Measurements from ENCODE around the gene ABCA2. TPM values are rescaled to one million over a fixed set of nuclear protein-coding genes. Genes with fewer than 3 reads are reported as not detected.

ABCA2 gene
- total RNA-seq, 1 experiment from 2014 or later: 27.0 TPM

DNA sequence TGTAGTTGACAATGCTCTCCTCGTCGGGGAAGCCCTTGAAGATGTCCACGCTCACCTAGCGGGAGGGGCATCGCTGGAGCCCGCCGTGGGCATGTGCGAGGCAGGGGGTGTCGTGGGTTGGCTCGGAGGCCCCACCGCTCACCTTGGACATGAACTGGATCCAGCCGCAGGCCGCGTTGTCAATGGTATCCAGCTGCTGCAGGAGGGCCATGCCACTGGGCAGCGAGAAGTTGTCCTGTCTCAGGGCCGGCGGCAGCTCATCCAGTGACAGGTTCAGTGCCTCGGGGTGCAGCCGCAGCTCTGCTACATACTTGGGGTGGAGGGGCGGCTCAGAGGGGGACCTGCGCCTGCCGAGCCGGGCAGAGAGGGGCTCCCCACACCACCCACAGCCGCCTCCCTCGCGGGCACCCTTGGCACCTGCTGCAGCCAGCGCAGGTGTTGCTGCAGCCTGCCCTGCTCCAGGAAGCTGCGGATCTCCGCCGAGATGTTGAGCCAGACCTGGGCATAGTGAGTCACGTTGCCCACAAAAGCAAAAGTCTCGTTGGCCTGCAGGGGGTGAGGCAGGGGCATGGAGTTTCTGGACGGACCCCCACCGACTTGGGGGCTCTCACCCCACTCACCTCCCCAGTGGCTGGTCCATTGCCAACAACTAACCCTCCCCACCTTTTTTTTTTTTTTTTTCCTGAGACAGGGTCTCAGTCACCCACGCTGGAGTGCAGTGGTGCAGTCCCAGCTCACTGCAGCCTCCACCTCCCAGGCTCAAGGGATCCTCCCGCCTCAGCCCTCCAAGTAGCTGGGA, 9.1 kb downstream of the ABCA2 start:
- CTCF ChIA-PET: no interaction called here
- BruUV-seq (replicated peaks): no TSS peak
- H3K4me3 ChIP-seq (ENCODE audit: low read depth in 2 of 2, low read length in 2 of 2): no peak overlapping the region
- in situ Hi-C loops (cut with HindIII; ENCODE audit: low pct_unique_long_range_greater_than_20kb, low sequenced_read_pairs) (no loop called here), intact Hi-C loops (cut with micrococcal nuclease; ENCODE audit: unreplicated experiment) (no loop called here)
- no peak for DNase-seq (ENCODE audit: low read depth, low spot score)
- ATAC-seq: no peak
- no peak overlapping the region for H3K27ac ChIP-seq (ENCODE audit: low read length)
- H3K4me1 ChIP-seq (ENCODE audit: control insufficient read depth, insufficient read depth, low read length): peaks cover 6% of the 10 kb centered on the region
- TF ChIP-seq TCF7L2 (IDR thresholded peaks at IDR 0.05; ENCODE audit: low read depth, low read length) (no peak), REST (IDR thresholded peaks at IDR 0.05; ENCODE audit: insufficient read depth in 1 of 2, low read depth in 2 of 2, low read length in 1 of 2) (no peak)
- no peaks in the 10 kb centered on the region for H3K36me3 ChIP-seq (ENCODE audit: control insufficient read depth, insufficient read depth, low read length)
- POLR2A ChIA-PET: interaction anchor here (0.7 kb wide), 1 partner anchor 37 kb away, joined by 8 read pairs; no protein-coding TSS in a partner anchor
- no peaks in the 10 kb centered on the region for H3K9me3 ChIP-seq (ENCODE audit: control insufficient read depth, insufficient read depth, low read depth, low read length)
- H3K27me3 ChIP-seq (ENCODE audit: control insufficient read depth, insufficient read depth, low read length): no peaks in the 10 kb centered on the region

- no peaks in the 10 kb centered on the region for H3K9me3 ChIP-seq (ENCODE audit: control insufficient read depth, insufficient read depth, low read depth, low read length)
- H3K36me3 ChIP-seq (ENCODE audit: control insufficient read depth, insufficient read depth, low read length): no peaks in the 10 kb centered on the region
- TF ChIP-seq REST (IDR thresholded peaks at IDR 0.05; ENCODE audit: insufficient read depth in 1 of 2, low read depth in 2 of 2, low read length in 1 of 2) (no peak), SIN3A (IDR thresholded peaks at IDR 0.05; ENCODE audit: borderline replicate concordance, insufficient read depth, low read depth, low read length) (no peak), CTCF (IDR thresholded peaks at IDR 0.05) (no peak), POLR2AphosphoS5 (IDR thresholded peaks at IDR 0.05; ENCODE audit: low read depth, low read length) (no peak), TCF7L2 (IDR thresholded peaks at IDR 0.05; ENCODE audit: low read depth, low read length) (no peak)
- intact Hi-C loops (cut with micrococcal nuclease; ENCODE audit: unreplicated experiment): no loop called here
- H3K4me1 ChIP-seq (ENCODE audit: control insufficient read depth, insufficient read depth, low read length): no peaks in the 10 kb centered on the region; the same call in 1 of the 2 replicates
- ATAC-seq (no peak), DNase-seq (ENCODE audit: low read depth, low spot score) (no peak)
- no peaks in the 10 kb centered on the region for H3K27me3 ChIP-seq (ENCODE audit: control insufficient read depth, insufficient read depth, low read length)
- no peak overlapping the region for H3K27ac ChIP-seq (ENCODE audit: low read length)
- CTCF ChIA-PET: no interaction called here
- BruUV-seq (replicated peaks): no TSS peak
- H3K4me3 ChIP-seq (ENCODE audit: low read depth in 2 of 2, low read length in 2 of 2): no peak overlapping the region
- POLR2A ChIA-PET: no interaction called here
- in situ Hi-C loops (cut with HindIII; ENCODE audit: low pct_unique_long_range_greater_than_20kb, low sequenced_read_pairs): no loop called here
Observed at GRCh38 chr9:137017791-137018497, 10.1 kb downstream of the ABCA2 start.
